Pancreas (tissue), 10 donors: ENCODE measurements around the gene HSPA12A. TPM values are rescaled to one million over a fixed set of nuclear protein-coding genes. Genes with fewer than 3 reads are reported as not detected.
A peak's percentile ranks its signal among the peaks of the same experiment; 100 is the strongest.

Experiments used
- ATAC-seq, 4 donors: fragments of 200-7000 bp; cut with Tn5 transposase; one replicate each; pipeline versions ENCODE4 v1.8.0 to v1.9.1; 2020; ENCODE audit warnings: mild to moderate bottlenecking in 4 of 4, moderate library complexity in 4 of 4
- DNase-seq, 6 donors: peaks; one replicate each; pipeline ENCODE4 v3.0.0-alpha.2; 2020
- FAIRE-seq: peaks from 2 replicates; lab custom pipeline; 2012; peaks lifted over from hg19 to GRCh38; lab: Jason Lieb, UNC
- H3K27ac ChIP-seq, 4 donors: fragments of 200-600 bp; sonication (generic); 1 replicate in 3 of 4; 2 replicates in 1 of 4; pipeline versions ENCODE4 v1.5.0 to v1.8.0; 2020
- H3K27me3 ChIP-seq, 4 donors: fragments of 200-600 bp; one replicate each; pipeline ENCODE4 v1.8.0; 2021
- H3K36me3 ChIP-seq, 3 donors: fragments of 200-600 bp; sonication (generic) in 1 of 3; one replicate each; pipeline versions ENCODE4 v1.5.0 to v1.8.0; 2020 to 2021
- H3K4me1 ChIP-seq, 3 donors: fragments of 200-600 bp; one replicate each; pipeline ENCODE4 v1.8.0; 2021
- H3K4me3 ChIP-seq, 4 donors: fragments of 200-600 bp; sonication (generic) in 2 of 4; one replicate each; pipeline versions ENCODE4 v1.5.0 to v1.8.0; 2020 to 2021
- H3K9me3 ChIP-seq, 4 donors: fragments of 200-600 bp; one replicate each; pipeline ENCODE4 v1.8.0; 2021
- CTCF ChIP-seq, 4 donors: fragments of 200-600 bp; sonication (generic) in 3 of 4; IDR thresholded peaks; one replicate each; pipeline versions ENCODE4 v1.5.0 to v1.8.0; 2021; ENCODE audit warnings: antibody characterized with exemption in 4 of 4
- WGBS, 2 donors: extraction: QIAGEN DNeasy Blood & Tissue Kit; methylation state at CpG; one replicate each; pipeline ENCODE4 v1.1.7; 2013; 5-methylcytosine and 5-hydroxymethylcytosine counted together
- intact Hi-C, 3 donors: fragments of 100-400 bp; cut with DNase I; formaldehyde crosslinking; loops; one replicate each; pipeline versions ENCODE4 v1.11.1 to v1.14.2; 2022
- polyA plus RNA-seq, 2 donors: library from polyadenylated mRNA; stranded (reverse); fragments of 200-250 nt; gene quantifications; one replicate each; pipeline ENCODE4 v1.2.3, GENCODE V29; 2013
- total RNA-seq, 6 donors: library from RNA; stranded (reverse); fragmentation: NEBNext Ultra II Directional in 4 of 6; extraction: Animal tissue kit (Norgen Biotek cat#: 25700) in 4 of 6; gene quantifications; one replicate each; pipeline versions ENCODE4 v1.2.1 to v1.2.4, GENCODE V29; 2021 to 2023
- donor health status: healthy with polysubstance abuse.
- donor health status: DM: no; HTN: no; CAD: no; lungs with moderate emphysema.
- donor health status: DM: no; HTN: no; CAD: no.
- donor health status: control.
- donor health status: control.
- donor health status: Bipolar disorder and iron deficiency.
- donor health status: DM: yes; HTN: yes; CAD: no.
- donor health status: DM: no; HTN: no; CAD: no.
- donor health status: DM: no; HTN: no; CAD: no.
- donor health status: DM: yes; HTN: yes; CAD: no.

The HSPA12A gene
- total and polyA plus RNA-seq, 8 donors: 2.7 to 8.2 (median 4.0) TPM

GRCh38 chr10:116688241-116688711 lies 54.1 kb downstream of the HSPA12A start:
- WGBS, 2 donors: 52 to 72% methylated on average over 7 of the region's 7 CpGs
- TF ChIP-seq CTCF (IDR thresholded peaks at IDR 0.05): no peak
- intact Hi-C loops: no loop called here
- DNase-seq (no peak), FAIRE-seq (no peak), ATAC-seq (peak in 3 of 4 donors; percentile 49 to 71 (median 66))
- Histone ChIP-seq H3K27ac (no peak overlapping the region), H3K4me1 (peaks cover 3 to 9% (median 8%) of the 10 kb centered on the region in 3 donors), H3K27me3 (no peaks in the 10 kb centered on the region), H3K9me3 (no peaks in the 10 kb centered on the region), H3K4me3 (no peak overlapping the region), H3K36me3 (no peaks in the 10 kb centered on the region)

GRCh38 chr10:116687633-116688032 lies 54.7 kb downstream of the HSPA12A start:
- intact Hi-C loops: no loop called here
- Histone ChIP-seq H3K27ac (no peak overlapping the region), H3K4me3 (no peak overlapping the region), H3K27me3 (no peaks in the 10 kb centered on the region), H3K9me3 (no peaks in the 10 kb centered on the region), H3K36me3 (no peaks in the 10 kb centered on the region), H3K4me1 (peaks cover 3 to 9% (median 8%) of the 10 kb centered on the region in 3 donors)
- ATAC-seq: no peak
- WGBS, 2 donors: 73 to 76% methylated on average over 6 of the region's 6 CpGs
- no peak for TF ChIP-seq CTCF (IDR thresholded peaks at IDR 0.05)
- no peak for DNase-seq
- FAIRE-seq: no peak

DNA sequence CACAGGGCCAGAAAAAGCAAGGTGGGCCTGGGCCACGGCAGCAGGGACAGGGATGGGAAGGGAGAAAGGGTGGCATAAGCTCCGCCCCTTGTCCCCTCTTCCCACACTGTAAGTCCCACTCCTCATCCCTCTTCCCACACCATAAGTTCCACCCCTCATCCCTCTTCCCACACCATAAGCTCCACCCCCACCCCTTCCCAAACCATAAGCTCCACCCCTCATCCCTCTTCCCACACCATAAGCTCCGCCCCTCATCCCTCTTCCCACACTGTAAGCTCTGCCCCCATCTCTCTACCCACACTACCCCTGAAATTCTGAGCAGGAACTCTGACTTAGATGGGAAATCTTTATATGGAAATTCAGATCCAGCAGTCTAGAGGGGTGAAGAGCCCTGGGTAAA lies 55.7 kb downstream of the HSPA12A start:
- H3K4me1 ChIP-seq: peaks cover 3 to 5% (median 4%) of the 10 kb centered on the region in 3 donors
- H3K27ac ChIP-seq: no peak overlapping the region
- no peaks in the 10 kb centered on the region for H3K36me3 ChIP-seq
- FAIRE-seq: no peak
- intact Hi-C loops: no loop called here
- ATAC-seq: no peak
- no peak for TF ChIP-seq CTCF (IDR thresholded peaks at IDR 0.05)
- WGBS, 2 donors: 88 to 94% methylated on average over 3 of the region's 3 CpGs
- no peak overlapping the region for H3K4me3 ChIP-seq
- no peaks in the 10 kb centered on the region for H3K9me3 ChIP-seq
- DNase-seq: no peak
- no peaks in the 10 kb centered on the region for H3K27me3 ChIP-seq

DNA sequence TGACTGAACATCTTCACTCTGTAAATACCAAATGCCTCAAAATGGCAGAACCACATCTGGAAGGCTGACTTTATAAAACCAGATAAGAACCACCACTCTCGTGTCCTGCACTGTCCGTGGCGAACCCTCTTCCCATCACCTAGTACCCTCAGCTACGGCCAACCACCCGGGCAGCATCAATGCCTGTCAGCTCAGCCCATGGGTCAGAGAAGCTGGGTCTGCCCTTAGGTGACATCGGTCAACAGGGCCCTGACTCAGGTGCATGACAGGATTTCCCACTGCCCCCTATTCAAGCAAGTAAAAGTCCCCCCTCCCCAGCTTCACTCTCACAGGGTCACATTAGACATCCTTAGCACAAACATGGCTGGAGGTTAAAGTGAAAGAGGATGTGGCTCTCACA lies 56.6 kb downstream of the HSPA12A start:
- no peaks in the 10 kb centered on the region for H3K9me3 ChIP-seq
- WGBS, 2 donors: 95 to 97% methylated on average over 6 of the region's 6 CpGs
- FAIRE-seq (no peak), DNase-seq (no peak), ATAC-seq (no peak)
- H3K4me3 ChIP-seq: no peak overlapping the region
- no peaks in the 10 kb centered on the region for H3K27me3 ChIP-seq
- intact Hi-C loops: no loop called here
- no peak overlapping the region for H3K27ac ChIP-seq
- no peak for TF ChIP-seq CTCF (IDR thresholded peaks at IDR 0.05)
- H3K36me3 ChIP-seq: no peaks in the 10 kb centered on the region
- no peaks in the 10 kb centered on the region for H3K4me1 ChIP-seq

GRCh38 chr10:116684781-116685180 lies 57.6 kb downstream of the HSPA12A start:
- Histone ChIP-seq H3K27ac (no peak overlapping the region), H3K27me3 (no peaks in the 10 kb centered on the region), H3K4me3 (no peak overlapping the region), H3K4me1 (no peaks in the 10 kb centered on the region), H3K36me3 (no peaks in the 10 kb centered on the region), H3K9me3 (no peaks in the 10 kb centered on the region)
- no peak for FAIRE-seq
- no peak for DNase-seq
- no peak for TF ChIP-seq CTCF (IDR thresholded peaks at IDR 0.05)
- intact Hi-C loops: loop anchor here in 1 of 3 donors (5.0 kb wide), 1 partner anchor 103 kb away; no protein-coding TSS in a partner anchor
- 84 to 91% methylated on average over 5 of the region's 5 CpGs for WGBS, 2 donors
- no peak for ATAC-seq
